Neural progenitor cell (in vitro differentiated cells): ENCODE measurements around the gene VPS8.

Experiments used
- CTCF ChIP-seq: fragments of 200-600 bp; sonication (generic); IDR thresholded peaks from 2 replicates; pipeline ENCODE4 v1.5.1; 2017; ENCODE audit warnings: antibody characterized with exemption, mild to moderate bottlenecking
- EZH2phosphoT487 ChIP-seq: fragments of 200-600 bp; sonication (generic); IDR thresholded peaks from 2 replicates; pipeline ENCODE4 v1.6.1; 2017; ENCODE audit warnings: antibody characterized with exemption

GRCh38 chr3:184812662-184813042 is 686 bp downstream of the VPS8 start:
- TF ChIP-seq CTCF (no peak), EZH2phosphoT487 (peak; percentile 46)
